Muscle of arm (tissue), 12 donors: ENCODE data around the gene VSIR. TPM values are rescaled to one million over a fixed set of nuclear protein-coding genes. Genes with fewer than 3 reads are reported as not detected.

Experiments used
- DNase-seq: peaks from one replicate; pipeline ENCODE4 v3.0.0-alpha.2; 2013
- polyA plus RNA-seq, 12 donors: library from polyadenylated mRNA; unstranded; fragments of 120-200 nt; gene quantifications; one replicate each; pipeline ENCODE4 v1.2.1, GENCODE V29; 2013; ENCODE audit not compliant: insufficient read length in 12 of 12

The VSIR gene
- polyA plus RNA-seq, 12 donors = 26.2 to 57.2 (median 29.6) TPM; not detected in 1

- DNase-seq = no peak
Observed at GRCh38 chr10:71734797-71735196, 38.5 kb downstream of the VSIR start.

- DNase-seq = no peak
Observed at GRCh38 chr10:71731791-71732190, 41.5 kb downstream of the VSIR start.

GRCh38 chr10:71729161-71729636 is 44.1 kb downstream of the VSIR start:
- no peak for DNase-seq

GRCh38 chr10:71727738-71728737 is 45.3 kb downstream of the VSIR start:
- DNase-seq = peak; percentile 58

GRCh38 chr10:71727105-71727737 is 46.1 kb downstream of the VSIR start:
- no peak for DNase-seq

- no peak for DNase-seq
Observed at GRCh38 chr10:71726580-71727104, 46.7 kb downstream of the VSIR start.

GRCh38 chr10:71725998-71726579 is 47.2 kb downstream of the VSIR start:
- DNase-seq = no peak

- no peak for DNase-seq
Observed at GRCh38 chr10:71725249-71725648, 48.1 kb downstream of the VSIR start.

GRCh38 chr10:71724539-71724938 is 48.8 kb downstream of the VSIR start:
- no peak for DNase-seq

GRCh38 chr10:71723311-71723710 is 50.0 kb downstream of the VSIR start:
- no peak for DNase-seq

GRCh38 chr10:71722849-71723248 is 50.5 kb downstream of the VSIR start:
- no peak for DNase-seq

- DNase-seq = no peak
Observed at GRCh38 chr10:71721313-71721712, 52.0 kb downstream of the VSIR start.

- DNase-seq = no peak
Observed at GRCh38 chr10:71720288-71720687, 53.0 kb downstream of the VSIR start.

GRCh38 chr10:71719464-71720201 is 53.7 kb downstream of the VSIR start, which contains the start of gene C10orf105:
TSS of gene C10orf105 (minus strand) at chr10:71719778. CDS start at chr10:71716337, 3,441 bp downstream.
- DNase-seq = no peak

GRCh38 chr10:71719042-71719441 is 54.3 kb downstream of the VSIR start:
- no peak for DNase-seq

GRCh38 chr10:71718165-71718698 is 55.1 kb downstream of the VSIR start:
- no peak for DNase-seq

- peak; percentile 42 for DNase-seq
Observed at GRCh38 chr10:71717551-71717951, 55.8 kb downstream of the VSIR start.

GRCh38 chr10:71717056-71717455 is 56.3 kb downstream of the VSIR start:
- DNase-seq = no peak

GRCh38 chr10:71716426-71716825 is 56.9 kb downstream of the VSIR start:
- no peak for DNase-seq

- DNase-seq = no peak
Observed at GRCh38 chr10:71715860-71716259, 57.5 kb downstream of the VSIR start.

GRCh38 chr10:71715026-71715425 is 58.3 kb downstream of the VSIR start:
- DNase-seq = no peak
